ENCODE measurements around the gene CCDC170.
A peak's percentile ranks its signal among the peaks of the same experiment; 100 is the strongest.
"Not testable (repeated sequence)": the region's sequence is repeated elsewhere in the genome, so short reads cannot be mapped to it uniquely, and the experiment has no call there.

CCDC170 gene, protein sequence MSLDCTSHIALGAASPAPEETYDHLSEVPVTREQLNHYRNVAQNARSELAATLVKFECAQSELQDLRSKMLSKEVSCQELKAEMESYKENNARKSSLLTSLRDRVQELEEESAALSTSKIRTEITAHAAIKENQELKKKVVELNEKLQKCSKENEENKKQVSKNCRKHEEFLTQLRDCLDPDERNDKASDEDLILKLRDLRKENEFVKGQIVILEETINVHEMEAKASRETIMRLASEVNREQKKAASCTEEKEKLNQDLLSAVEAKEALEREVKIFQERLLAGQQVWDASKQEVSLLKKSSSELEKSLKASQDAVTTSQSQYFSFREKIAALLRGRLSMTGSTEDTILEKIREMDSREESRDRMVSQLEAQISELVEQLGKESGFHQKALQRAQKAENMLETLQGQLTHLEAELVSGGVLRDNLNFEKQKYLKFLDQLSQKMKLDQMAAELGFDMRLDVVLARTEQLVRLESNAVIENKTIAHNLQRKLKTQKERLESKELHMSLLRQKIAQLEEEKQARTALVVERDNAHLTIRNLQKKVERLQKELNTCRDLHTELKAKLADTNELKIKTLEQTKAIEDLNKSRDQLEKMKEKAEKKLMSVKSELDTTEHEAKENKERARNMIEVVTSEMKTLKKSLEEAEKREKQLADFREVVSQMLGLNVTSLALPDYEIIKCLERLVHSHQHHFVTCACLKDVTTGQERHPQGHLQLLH
- 0 to 0.09 reads per million in 2 donors for total RNA-seq

DNA sequence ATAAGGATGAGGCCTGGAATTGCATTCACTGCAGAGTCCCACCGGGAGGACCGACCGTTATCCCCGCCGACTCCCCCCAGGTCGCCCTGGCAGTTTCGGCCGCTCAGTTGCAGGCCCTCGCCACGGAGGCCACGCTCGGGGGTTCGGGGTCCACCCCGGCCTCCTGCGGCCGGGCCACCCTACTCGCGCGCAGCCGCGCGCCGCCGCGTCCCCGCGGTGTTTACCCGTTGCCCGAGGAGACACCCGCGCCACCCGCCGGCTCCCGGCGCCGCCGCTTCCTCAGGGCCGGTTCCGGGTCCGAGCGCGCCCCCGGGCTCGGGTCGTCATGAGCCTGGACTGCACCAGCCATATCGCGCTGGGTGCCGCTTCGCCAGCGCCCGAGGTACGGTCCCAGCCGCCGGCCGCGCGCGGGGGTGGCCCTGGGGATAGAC lies at the start of gene CCDC170:
TSS of gene CCDC170 (plus strand) at position 214 of the 431 bp plus-strand sequence. CDS start at position 326, 112 bp downstream.
- peak; percentile 11 for DNase-seq

- DNase-seq = no peak
Measured at GRCh38 chr6:151445482-151445881, 48.3 kb upstream of the CCDC170 start.

- DNase-seq = no peak
Measured at GRCh38 chr6:151447237-151447636, 46.6 kb upstream of the CCDC170 start.

DNA sequence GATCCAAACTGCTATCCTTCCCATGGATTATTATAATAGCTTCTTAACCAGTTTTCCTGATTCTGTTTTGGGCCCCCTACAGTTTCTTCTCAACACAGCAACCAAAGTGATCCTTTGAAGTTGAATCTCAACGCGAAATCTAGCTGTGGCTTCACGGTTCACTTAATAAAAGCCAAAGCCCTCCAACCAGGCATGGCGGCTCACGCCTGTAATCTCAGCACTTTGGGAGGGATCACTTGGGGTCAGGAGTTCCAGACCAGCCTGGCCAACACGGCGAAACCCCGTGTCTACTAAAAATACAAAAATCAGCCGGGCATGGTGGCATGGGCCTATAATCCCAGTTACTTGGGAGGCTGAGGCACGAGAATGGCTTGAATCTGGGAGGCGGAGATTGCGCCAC lies 45.2 kb upstream of the CCDC170 start:
- DNase-seq = no peak

DNA sequence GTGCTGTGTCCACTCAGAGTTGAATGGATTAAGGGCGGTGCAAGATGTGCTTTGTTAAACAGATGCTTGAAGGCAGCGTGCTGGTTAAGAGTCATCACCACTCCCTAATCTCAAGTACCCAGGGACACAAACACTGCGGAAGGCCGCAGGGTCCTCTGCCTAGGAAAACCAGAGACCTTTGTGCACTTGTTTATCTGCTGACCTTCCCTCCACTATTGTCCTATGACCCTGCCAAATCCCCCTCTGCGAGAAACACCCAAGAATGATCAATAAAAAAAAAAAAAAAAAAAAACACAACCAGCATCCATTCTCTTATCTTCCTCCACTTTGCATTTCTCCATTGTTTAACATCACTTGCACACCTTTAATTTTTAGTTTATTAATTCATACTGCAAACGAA lies 42.9 kb upstream of the CCDC170 start:
- not testable (repeated sequence) for DNase-seq

DNA sequence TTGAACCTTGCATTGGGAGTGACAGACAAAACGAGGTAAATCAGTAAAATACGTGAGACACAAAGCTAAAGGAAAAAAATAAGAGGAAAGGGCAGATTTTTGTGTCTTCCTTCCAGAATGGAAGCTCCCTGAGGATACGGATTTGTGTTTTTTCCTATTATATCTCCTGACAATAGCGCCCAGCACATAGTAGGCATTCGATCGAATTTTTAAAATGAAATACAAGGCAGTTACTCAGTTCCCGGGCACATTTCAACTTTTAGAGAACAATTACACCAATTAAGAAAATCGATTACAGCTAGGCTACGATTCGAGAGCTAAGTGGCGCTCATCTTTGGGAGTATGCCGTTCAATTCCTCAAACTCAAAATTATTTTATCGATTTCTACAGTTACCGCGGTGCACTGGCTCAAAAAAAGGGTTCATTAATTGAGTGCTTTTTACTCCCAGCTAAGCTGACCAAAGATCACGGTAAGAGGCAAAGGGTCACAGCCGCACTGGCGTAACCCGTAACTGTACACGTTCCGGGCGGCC lies 42.3 kb upstream of the CCDC170 start:
- no peak for DNase-seq

DNA sequence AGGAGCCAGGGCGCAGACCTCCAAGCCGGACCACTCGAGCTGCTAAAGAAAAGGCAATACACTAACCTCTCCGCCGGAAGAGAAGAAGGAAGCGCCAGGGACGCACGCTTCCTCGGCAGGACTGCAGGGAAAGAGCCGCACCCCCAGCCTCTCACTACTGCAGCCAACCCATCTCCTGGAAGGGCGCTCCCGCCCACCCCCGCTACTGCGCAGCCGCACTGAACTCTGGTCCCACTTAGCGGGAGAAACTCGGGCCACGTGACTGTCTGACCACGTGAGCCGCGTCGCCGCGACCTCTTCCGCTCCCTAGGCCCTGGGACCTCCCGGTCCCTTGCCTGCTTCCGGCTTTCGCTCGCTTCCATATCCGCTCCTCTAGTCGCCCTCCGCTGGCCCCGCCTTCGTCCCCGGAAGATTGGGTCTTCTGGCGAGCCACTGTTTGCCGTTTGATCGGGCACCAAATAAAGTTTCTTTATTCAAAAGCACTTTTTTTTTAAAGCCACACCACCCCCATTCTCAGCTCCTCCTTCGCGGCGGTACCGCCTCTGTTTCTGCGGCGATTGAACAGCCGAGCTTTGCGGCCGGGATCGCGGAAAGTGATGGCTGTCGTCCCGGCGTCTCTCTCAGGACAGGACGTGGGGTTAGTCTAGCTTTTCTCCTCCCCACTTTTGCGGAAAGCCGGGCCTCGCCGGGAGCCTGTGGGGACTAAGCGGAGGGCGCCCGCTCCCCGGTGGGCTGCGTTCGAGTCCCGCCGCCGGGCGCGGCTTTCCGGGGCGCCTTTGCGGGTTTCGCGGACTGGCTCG lies 41.7 kb upstream of the CCDC170 start, which contains the start of gene RMND1:
TSS of gene RMND1 (minus strand) at position 177 of the 800 bp plus-strand sequence. CDS start 6,315 bp downstream, outside the sequence.
- DNase-seq = peak; percentile 99

DNA sequence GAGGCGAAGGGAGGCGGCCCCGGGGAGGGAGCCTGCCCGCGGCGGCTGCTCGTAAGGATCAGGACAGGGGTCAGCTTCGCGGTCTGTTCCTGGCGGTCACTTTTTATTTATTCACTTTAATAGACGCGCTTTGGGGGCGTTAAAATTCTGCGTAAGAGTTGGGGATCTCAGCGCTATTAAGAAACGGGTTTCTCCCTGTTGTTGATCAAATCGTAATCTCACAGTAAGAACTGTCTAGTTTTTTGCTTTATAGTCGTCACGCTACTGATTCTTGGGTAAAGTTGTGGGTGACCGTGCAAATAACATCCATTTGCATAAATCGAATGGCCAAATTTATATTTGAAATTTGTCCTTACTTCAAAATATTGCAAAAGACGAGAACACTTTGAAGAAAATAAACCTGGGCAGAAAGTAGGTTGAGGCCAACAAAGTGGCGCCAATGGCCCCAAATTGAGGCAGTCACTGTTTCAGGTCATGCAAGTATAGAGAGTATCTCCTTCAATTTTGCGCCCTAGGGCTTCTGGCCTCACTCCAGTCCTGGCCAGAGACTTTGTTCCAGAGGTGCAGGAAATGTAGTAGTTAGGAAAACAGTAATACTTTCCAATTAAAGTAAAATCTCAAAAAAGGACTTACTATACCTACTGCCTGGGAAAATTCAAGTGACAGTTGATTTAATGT lies 40.9 kb upstream of the CCDC170 start:
- DNase-seq = no peak

- DNase-seq = not testable (repeated sequence)
Measured at GRCh38 chr6:151455751-151456398, 37.9 kb upstream of the CCDC170 start.

DNA sequence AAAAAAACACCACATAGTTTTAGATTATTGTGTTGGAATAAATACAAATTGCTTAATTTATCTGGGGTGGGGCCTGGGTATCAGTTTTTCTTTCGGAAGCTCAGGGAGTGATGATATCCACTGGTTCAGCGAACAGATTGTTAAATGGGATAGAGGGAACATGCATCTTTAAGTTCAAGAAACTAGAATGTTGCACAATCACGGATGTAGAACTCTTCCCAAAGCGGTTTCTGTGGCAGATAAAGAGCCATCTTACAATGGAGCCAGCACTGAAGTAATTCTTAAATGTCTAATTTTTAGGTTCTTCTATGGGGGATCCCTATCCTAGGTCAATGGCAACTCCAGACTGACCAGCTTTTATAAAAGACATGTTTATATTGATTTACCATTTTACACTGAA lies 32.1 kb upstream of the CCDC170 start:
- DNase-seq = no peak

DNA sequence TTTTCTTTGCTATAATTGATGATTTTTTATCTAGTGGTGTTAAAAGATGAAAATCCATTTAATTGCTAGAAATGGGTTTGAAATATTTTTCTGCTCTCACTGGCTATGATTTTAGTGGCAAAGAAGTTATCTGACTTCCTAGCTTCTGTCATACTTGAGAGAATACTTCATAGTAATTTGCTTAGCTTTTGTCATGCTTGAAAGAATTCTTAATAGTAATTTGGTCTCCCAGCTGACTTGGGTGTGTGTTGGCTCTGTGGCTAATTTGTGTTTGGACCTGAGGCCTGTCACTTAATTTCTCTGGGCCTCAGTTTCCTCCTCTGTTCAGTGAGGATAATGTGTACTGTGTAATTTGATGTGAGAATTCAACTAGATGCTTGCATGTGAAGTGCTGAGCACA lies 29.1 kb upstream of the CCDC170 start:
- DNase-seq = no peak

DNA sequence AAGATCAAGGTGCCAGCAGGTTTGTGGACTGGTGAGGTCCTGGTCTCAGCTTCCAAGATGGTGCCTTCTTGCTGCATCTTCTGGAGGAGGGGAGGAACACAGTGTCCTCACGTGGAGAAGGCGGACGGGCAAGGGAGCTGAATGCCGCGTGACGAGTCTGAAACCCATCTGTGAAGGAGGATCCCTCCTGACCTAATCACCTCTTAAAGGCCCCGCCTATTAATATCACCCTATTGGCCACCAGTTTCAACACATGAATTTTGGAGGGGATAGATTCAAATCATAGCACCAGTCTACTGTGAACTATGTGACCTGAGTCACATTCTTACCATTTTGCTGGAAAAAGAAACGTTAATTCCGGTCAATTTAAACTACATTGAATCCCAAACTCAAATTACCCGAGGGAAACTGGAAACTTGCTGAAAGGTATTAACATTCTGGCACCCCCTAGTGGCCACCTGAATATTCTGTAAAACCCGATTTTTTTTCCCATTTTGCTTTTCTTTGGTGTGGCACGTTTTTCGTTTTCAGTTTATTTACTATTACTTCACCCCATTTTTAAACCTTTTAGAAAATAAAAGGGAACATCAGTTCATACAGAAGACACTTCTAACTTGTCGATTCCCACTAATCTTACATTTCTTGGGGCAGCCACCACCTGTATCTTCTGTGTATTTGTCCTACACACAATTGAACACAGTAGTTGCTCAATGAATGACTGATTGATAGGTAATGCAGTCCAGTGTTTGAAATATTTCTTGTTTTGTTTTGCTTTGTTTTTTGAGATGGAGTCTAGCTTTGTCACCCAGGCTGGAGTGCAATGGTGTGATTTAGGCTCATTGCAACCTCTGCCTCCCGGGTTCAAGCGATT lies 17.9 kb upstream of the CCDC170 start:
- no peak for DNase-seq

DNA sequence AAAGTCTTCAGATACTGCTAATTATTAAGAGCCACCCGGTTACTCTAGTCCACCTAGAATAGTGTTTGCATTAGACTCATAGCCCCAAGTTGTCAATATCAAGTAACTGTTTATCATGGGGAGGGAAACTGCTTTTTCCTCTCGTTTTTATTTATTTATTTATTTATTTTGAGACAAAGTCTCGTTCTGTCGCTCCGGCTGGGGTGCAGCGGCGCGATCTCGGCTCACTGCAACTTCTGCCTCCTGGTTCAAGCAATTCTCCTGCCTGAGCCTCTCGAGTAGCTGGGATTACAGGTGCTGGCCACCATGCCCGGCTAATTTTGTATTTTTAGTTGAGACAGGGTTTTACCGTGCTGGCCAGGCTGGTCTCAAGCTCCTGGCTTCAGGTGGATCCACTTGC lies 16.1 kb upstream of the CCDC170 start:
- no peak for DNase-seq

DNA sequence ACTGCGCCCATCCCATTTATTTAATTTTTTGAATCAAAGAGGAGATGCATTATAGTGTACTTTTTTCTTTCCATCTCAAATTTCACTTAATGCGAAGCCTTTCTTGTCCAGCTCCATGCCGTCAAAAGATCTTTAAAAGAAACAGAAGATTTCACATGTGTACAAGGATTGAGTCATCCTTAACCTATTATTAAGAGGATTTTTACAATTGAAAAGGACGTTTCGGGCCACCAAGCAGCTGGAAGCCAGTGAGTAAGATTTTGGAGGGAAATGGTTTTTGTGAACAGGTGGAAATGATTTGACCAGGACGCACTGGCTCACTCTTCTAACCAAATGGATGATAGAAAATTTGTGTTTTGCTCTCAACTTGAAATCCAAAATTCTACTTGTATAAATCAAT lies 15.1 kb upstream of the CCDC170 start:
- DNase-seq = no peak

- DNase-seq = no peak
Measured at GRCh38 chr6:151481786-151482185, 12.0 kb upstream of the CCDC170 start.

DNA sequence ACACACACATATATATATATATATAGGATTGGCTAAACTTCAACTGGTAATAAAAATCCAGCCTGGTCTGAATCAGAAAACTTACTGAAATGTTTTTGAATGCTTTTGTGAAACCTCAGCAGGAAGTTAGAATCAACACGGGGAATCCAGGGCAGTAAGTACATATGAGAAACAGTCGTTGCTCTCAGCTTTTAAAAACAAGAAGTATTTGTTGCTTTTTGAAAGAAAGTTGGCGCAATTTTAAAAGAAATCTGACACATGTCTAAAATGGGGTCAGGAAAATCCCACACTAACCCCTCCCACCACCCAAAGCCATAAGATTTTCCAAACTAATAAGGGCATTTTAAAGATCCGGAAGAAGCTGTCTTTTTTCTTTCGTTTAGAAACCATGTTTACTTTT lies 11.5 kb upstream of the CCDC170 start:
- DNase-seq = no peak

- DNase-seq = no peak
Measured at GRCh38 chr6:151483994-151484393, 9.8 kb upstream of the CCDC170 start.

DNA sequence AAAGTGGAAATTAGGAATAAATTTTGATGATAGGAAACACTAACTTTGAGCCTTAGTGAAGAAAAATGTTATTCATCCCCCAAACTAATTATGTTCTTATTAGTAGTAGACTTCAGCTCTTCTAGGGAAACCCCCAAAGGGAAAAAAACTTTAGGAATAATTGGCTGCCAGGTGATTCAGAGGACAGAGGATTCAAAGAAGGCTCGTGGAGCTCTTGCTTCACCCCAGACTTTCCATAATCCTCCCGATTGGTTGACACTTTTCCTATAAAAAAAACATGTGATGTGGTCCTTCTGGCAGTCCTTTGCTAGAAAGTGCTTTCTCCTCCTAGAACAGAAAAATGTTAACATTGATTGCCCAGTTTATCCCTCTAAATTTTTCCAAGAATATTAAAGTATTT lies 5.6 kb upstream of the CCDC170 start:
- DNase-seq = no peak

DNA sequence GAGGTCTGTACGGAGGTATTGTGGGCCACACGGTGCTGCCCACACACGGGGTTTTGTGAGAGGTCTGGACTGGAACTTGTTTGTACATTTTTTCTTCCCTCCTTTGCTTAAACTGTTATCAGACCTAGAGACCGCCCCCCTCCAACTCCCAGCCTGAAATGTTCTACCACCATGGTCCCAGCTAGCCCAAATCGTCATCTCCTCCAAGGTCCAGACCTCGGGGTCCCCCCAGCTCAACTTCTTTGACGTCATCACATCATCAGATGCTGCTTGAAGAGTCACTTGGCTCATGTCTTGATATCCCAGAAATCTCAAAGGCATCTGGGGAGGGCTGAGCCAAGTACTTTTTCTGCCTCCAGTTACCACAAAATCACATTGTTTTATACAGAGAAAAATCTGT lies 2.8 kb upstream of the CCDC170 start:
- DNase-seq = no peak

DNA sequence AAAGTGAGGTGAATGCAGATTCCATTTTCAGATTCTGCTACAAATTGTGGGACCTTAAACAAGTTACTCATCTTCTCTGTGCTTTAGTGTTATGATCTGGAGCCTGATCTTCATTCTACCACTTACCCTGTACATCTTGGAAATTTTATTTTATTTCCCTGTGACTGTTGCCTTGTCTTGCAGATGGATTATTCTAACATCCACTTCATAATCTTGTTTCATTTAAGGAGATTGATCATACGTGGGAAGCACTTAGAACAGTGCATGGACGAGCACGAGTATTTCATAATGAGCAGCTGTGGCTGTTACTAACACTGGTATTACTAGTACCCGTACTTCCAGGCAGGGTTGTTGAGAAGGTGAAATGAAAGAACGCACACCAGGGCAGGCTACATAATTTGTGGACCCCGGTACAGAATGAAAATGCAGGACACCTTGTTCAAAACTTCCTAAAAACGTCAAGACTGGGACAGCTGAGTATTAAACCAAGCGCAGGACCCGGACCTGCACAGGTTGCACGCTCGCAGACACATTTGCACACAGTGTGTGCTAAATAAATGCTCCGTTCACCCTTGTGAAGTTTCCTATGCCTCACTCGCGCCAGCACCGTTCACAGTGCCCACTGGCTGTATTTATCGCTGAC lies 535 bp upstream of the CCDC170 start:
- no peak for DNase-seq

Measured in activated gamma-delta T cell (primary cell).